ENCODE measurements around the gene RPTOR. TPM values are rescaled to one million over a fixed set of nuclear protein-coding genes. Genes with fewer than 3 reads are reported as not detected.

RPTOR gene
- polyA plus RNA-seq, 1 of the 3 experiments (the other 2 are of a cell fraction): 14.9 TPM

- Histone ChIP-seq H3K4me2 (no peak overlapping the region), H3K4me1 (ENCODE audit: control insufficient read depth in 1 of 2, insufficient read depth in 2 of 2, low read depth in 1 of 2, low read length in 1 of 2) (peaks cover 3 to 13% of the 10 kb centered on the region in 2 experiments; a peak in 3 of 4 replicates), H3K9me2 (no peaks in the 10 kb centered on the region), H3K36me3 (replicated peaks in 1 of 2; ENCODE audit: control insufficient read depth in 1 of 2, insufficient read depth in 2 of 2, low read length in 1 of 2) (no peaks in the 10 kb centered on the region), H2AFZ (ENCODE audit: low read depth) (no peak overlapping the region), H3F3A (replicated peaks; ENCODE audit: insufficient read depth) (no peaks in the 10 kb centered on the region), H3K9me3 (no peaks in the 10 kb centered on the region), H3K27me3 (ENCODE audit: insufficient read depth) (no peaks in the 10 kb centered on the region), H4K20me1 (ENCODE audit: insufficient read depth) (peaks cover 53% of the 10 kb centered on the region), H3K9ac (no peak overlapping the region), H3K27ac (ENCODE audit: low read depth in 2 of 2, low read length in 1 of 2) (no peak overlapping the region), H3K79me2 (ENCODE audit: insufficient read depth) (peaks cover 90% of the 10 kb centered on the region), H3K4me3 (ENCODE audit: low read depth in 2 of 2, low read length in 1 of 2) (no peak overlapping the region)
- TF ChIP-seq USF2 (IDR thresholded peaks at IDR 0.05; ENCODE audit: borderline replicate concordance, low read depth, low read length) (no peak), SMC3 (IDR thresholded peaks at IDR 0.05; ENCODE audit: low read depth, low read length) (no peak), TEAD4 (IDR thresholded peaks at IDR 0.05; ENCODE audit: borderline replicate concordance, insufficient read depth) (no peak)
- 93% methylated on average over 5 of the region's 5 CpGs for whole genome bisulfite sequencing (ENCODE audit: low lambda C conversion rate)
- no peak for DNase-seq
- POLR2A ChIA-PET: interaction anchor here (0.7 kb wide), 1 partner anchor 22 kb away, joined by 4 read pairs; no protein-coding TSS in a partner anchor
- CTCF ChIA-PET: interaction anchor here (1.1 to 7.7 kb wide), 2 partner anchors 12 to 20 kb away, joined by 6 to 51 read pairs; partner anchors contain the start of gene RPTOR
Measured at GRCh38 chr17:80564545-80564944, 19.9 kb downstream of the RPTOR start.

- Histone ChIP-seq H3K4me1 (ENCODE audit: control insufficient read depth in 1 of 2, insufficient read depth in 2 of 2, low read depth in 1 of 2, low read length in 1 of 2) (peaks cover 3% of the 10 kb centered on the region in 2 experiments; a peak in 2 of 4 replicates), H3K4me3 (ENCODE audit: low read depth in 2 of 2, low read length in 1 of 2) (no peak overlapping the region), H3K79me2 (ENCODE audit: insufficient read depth) (peaks cover 89% of the 10 kb centered on the region), H3K4me2 (no peak overlapping the region), H3K9ac (no peak overlapping the region), H4K20me1 (ENCODE audit: insufficient read depth) (peaks cover 43% of the 10 kb centered on the region), H3K36me3 (replicated peaks in 1 of 2; ENCODE audit: control insufficient read depth in 1 of 2, insufficient read depth in 2 of 2, low read length in 1 of 2) (no peaks in the 10 kb centered on the region), H3K9me2 (no peaks in the 10 kb centered on the region), H3K27me3 (ENCODE audit: insufficient read depth) (no peaks in the 10 kb centered on the region), H3K27ac (ENCODE audit: low read depth in 2 of 2, low read length in 1 of 2) (no peak overlapping the region), H3K9me3 (no peaks in the 10 kb centered on the region), H2AFZ (ENCODE audit: low read depth) (no peak overlapping the region), H3F3A (replicated peaks; ENCODE audit: insufficient read depth) (no peaks in the 10 kb centered on the region)
- CTCF ChIA-PET: interaction anchor here (0.8 to 7.7 kb wide), 4 partner anchors 9 to 334 kb away, joined by 3 to 51 read pairs (median 4); no protein-coding TSS in a partner anchor
- POLR2A ChIA-PET: no interaction called here
- TF ChIP-seq IRF3 (IDR thresholded peaks at IDR 0.05; ENCODE audit: low read depth, low read length): no peak
- no peak for TF ChIP-seq MAX (IDR thresholded peaks at IDR 0.05; ENCODE audit: low read depth)
- TF ChIP-seq EZH2phosphoT487 (IDR thresholded peaks at IDR 0.05; ENCODE audit: borderline replicate concordance, low read depth): no peak
- no peak for TF ChIP-seq JUND (IDR thresholded peaks at IDR 0.05)
- TF ChIP-seq FOSL2 (IDR thresholded peaks at IDR 0.05; ENCODE audit: borderline replicate concordance, low read depth): no peak
- no peak for TF ChIP-seq MXI1 (IDR thresholded peaks at IDR 0.05; ENCODE audit: low read depth, low read length)
- no peak for TF ChIP-seq RCOR1 (IDR thresholded peaks at IDR 0.05; ENCODE audit: low read length)
- TF ChIP-seq USF2 (IDR thresholded peaks at IDR 0.05; ENCODE audit: borderline replicate concordance, low read depth, low read length): no peak
- no peak for TF ChIP-seq RFX5 (IDR thresholded peaks at IDR 0.05; ENCODE audit: low read length)
- no peak for DNase-seq
- WGBS (ENCODE audit: low lambda C conversion rate): 91% methylated on average over 12 of the region's 12 CpGs
Measured at GRCh38 chr17:80565343-80566053, 20.9 kb downstream of the RPTOR start.
